ENCODE results near the gene TRIP6.
"Not testable (repeated sequence)": the region's sequence is repeated elsewhere in the genome, so short reads cannot be mapped to it uniquely, and the experiment has no call there.

TRIP6 gene

DNA sequence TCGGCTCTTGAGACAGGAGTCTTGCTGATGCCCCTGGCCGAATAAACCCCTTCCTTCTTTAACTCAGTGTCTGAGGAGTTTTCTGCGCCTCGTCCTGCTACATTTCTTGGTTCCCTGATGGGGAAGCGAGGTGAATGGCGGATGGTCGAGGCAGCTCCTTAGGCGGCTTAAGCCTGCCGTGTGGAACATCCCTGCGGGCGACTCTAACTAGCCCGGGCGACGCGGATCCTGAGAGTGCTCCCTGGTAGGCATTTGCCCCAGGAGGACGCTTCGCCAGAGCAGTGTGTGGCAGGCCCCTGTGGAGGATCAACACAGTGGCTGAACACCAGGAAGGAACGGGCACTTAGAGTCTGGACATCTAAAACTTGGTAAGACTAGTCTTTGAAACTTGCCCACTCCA lies 27.8 kb upstream of the TRIP6 start:
- no peak for DNase-seq (ENCODE audit: low read depth)

DNA sequence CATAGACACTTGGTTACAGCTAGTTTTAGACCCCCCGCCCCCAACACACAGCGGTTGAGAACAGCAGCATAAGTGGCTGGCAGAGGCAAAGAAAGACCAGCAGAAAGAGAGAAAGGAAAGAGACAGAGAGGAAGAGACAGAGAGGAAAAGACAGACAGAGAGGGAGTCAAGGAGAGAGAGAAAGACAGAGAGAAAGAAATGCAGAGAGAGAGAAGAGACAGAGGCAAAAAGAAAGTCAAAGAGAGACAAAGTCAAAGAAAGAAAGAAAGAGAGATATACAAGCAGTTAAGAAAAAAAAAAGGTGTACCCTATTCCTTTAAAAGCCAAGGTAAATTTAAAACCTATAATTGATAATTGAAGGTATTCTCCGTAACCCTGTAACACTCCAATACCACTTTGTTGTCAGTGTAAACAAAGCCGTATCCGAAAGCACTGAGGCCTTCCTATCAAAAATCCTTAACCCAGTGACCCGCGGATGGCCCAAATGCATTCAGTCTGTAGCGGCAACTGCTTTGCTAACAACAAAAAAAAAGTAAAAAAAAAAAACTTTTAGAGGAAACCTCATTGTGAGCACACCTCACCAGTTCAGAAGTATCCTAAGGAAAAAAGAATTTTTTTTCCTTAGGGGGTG lies 26.6 kb upstream of the TRIP6 start:
- DNase-seq (ENCODE audit: low read depth) = no peak

DNA sequence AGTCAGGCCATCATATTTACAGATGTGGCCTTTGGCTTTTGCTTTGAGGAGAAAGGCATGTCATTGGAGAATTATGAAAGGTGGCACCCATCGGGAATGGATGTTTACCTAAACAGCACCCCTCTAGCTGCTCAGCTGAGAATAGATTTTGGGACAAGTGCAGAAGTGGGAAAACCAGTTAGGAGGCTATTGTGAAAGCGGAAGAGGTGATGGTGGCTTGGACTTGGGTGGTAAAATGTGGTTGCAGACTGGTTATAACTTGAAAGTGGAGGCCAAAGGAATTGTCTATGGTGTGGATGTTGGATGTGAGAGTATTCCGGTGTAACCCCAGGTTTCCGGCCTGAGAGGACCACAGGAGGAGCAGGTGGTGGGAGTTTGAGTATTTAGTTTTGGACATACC lies 19.8 kb upstream of the TRIP6 start:
- no peak for DNase-seq (ENCODE audit: low read depth)

DNA sequence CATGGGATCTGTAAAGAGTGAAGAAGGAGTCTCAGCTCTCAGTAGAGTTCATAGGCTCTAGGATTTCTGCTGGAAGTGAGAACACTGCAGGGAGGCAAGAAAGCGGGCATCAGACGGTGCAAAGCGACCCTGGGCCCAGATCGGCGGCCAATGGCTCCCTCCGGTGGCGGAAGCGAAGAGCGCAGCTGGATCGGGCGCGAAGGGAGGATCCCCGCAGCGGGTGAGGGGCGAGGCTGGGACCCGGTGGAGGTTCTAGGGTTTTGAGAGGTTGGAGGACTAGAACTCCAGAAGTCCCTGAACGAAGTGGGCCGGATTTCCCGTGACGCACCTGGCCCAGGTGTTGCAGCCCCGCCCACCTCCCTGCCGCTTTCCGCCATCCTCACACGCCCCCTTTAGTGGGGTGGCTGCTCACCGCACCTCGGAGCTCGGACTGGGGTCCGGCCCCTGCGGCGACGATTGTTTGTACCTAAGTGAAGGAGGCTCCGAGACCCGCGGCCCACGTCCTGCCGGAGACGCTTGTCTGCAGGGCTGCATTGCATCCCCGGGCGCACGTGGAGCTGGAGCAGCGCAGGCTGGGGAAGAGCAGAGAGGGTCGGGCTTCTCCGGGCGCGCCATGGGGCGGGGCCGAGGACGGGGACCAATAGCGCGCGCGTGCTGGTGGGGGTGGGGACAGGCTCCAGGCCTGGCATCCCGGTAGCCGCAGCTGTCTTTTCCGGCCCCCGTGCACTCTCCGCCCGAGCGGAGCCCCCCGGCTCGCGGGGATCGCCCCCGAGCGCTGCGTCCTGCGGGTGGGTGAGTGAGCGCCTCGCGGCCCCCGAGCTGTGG lies 14.9 kb upstream of the TRIP6 start, which contains the start of gene SLC12A9:
TSS of gene SLC12A9 (plus strand) at position 666 of the 825 bp plus-strand sequence. CDS start 1,485 bp downstream, outside the sequence.
- no peak for DNase-seq (ENCODE audit: low read depth)

DNA sequence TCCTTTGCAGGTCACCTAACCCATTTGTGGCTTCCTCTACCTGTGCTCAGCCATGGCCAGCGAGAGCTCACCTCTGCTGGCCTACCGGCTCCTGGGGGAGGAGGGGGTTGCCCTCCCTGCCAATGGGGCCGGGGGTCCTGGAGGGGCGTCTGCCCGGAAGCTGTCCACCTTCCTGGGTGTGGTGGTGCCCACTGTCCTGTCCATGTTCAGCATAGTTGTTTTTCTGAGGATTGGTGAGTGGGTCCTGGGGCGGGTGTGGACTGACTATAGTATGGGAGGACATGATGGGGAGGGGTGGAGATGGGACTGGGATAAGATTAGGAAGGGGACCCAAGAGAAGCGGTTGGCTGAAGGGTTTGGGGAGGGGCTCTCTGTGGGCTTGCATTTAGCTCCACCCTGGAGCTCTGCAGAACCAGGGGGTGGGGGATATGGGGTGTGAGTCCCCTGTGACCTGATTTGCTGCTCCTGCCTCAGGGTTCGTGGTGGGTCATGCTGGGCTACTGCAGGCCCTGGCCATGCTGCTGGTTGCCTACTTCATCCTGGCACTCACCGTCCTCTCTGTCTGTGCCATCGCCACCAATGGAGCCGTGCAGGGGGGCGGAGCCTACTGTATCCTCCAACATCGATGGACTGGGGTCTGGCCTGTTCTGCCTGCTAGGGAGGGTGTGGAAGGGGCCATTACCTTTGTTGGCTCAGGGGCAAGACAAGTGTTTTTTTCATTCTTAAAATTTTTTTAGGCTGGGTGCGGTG lies 12.9 kb upstream of the TRIP6 start:
- no peak for DNase-seq (ENCODE audit: low read depth)

DNA sequence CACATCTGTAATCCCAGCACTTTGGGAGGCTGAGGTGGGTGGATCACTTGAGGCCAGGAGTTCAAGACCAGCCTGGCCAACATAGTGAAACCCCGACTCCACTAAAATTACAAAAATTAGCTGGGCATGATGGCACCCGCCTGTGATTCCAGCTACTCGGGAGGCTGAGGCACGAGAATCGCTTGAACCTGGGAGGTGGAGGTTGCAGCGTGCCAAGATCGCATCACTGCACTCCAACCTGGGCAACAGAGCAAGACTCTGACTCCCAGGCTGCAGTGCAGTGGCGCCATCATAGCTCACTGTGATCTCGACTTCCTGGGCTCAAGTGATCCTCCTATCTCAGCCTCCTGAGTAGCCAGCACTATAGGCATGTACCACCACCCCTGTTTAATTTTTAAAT lies 12.3 kb upstream of the TRIP6 start:
- not testable (repeated sequence) for DNase-seq (ENCODE audit: low read depth)

DNA sequence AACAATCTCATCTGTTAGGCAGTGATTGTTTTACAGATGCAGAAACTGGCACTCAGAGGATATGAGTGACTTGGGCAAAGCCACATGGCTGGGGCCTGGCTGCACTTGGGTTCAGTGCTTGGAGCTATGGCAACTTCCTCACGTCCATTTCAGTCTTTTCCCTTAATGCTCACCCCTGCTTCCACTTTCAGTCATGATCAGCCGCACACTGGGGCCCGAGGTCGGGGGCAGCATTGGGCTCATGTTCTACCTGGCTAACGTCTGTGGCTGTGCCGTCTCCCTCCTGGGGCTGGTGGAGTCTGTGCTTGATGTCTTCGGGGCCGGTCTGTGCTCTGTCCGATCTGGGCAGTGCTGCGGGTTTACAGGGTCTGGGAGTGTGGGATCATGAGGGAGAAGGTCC lies 11.7 kb upstream of the TRIP6 start:
- DNase-seq (ENCODE audit: low read depth) = no peak

DNA sequence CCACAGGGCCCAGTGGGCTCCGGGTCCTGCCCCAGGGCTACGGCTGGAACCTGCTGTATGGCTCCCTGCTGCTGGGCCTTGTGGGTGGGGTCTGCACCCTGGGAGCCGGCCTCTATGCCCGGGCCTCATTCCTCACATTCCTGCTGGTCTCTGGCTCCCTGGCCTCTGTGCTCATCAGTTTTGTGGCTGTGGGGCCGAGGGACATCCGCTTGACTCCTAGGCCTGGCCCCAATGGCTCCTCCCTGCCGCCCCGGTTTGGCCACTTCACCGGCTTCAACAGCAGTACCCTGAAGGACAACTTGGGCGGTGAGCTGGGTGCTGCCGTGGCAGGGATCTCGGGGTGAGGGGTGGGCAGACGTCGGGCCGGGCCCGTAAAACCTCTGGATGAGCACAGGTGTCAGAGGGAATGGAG lies 10.3 kb upstream of the TRIP6 start:
- DNase-seq (ENCODE audit: low read depth) = no peak

DNA sequence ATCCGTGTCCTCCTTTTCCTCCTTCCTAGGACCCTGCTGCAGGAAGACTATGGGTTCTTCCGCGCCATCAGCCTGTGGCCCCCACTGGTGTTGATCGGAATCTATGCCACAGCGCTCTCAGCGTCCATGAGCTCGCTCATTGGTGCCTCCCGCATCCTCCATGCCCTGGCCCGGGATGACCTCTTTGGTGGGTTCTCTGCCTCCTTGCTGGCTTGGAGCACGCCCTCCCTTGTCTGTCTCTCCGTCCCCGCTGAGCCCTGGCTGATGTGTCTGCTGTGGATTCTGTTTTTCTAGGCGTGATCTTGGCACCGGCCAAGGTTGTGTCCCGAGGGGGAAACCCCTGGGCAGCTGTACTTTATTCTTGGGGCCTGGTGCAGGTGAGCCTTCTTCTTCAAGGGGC lies 7.3 kb upstream of the TRIP6 start:
- no peak for DNase-seq (ENCODE audit: low read depth)

DNA sequence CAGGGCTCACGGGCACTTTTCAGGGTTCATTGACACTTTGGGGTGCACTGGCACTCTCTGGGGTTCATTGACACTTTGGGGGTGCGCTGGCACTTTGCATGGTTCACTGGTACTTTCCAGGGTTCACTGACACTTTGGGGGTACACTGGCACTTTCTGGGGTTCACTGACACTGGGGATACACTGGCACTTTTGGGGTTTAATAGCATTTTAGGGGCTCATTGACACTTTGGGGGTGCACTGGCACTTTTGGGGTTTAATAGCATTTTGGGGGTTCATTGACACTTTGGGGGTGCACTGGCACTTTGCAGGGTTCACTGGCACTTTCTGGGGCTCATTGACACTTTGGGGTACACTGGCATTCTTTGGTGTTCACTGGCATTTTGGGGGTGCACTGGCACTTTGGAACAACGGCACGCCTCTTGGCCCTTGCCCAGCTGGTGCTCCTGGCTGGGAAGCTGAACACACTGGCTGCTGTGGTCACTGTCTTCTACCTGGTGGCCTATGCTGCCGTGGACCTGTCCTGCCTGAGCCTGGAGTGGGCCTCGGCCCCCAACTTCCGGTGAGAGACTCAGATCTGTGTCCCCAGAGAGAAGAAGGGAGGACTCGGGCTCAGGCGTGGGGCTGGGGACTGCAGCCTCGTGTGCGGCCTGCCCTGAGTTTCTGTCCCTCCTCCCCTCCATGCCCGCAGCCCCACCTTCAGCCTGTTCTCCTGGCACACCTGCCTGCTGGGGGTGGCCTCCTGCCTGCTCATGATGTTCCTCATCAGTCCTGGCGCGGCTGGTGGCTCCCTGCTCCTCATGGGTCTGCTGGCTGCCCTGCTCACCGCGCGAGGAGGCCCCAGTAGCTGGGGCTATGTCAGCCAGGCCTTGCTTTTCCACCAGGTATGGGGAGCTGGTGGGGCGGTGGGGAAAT lies 6.2 kb upstream of the TRIP6 start:
- DNase-seq (ENCODE audit: low read depth) = no peak

DNA sequence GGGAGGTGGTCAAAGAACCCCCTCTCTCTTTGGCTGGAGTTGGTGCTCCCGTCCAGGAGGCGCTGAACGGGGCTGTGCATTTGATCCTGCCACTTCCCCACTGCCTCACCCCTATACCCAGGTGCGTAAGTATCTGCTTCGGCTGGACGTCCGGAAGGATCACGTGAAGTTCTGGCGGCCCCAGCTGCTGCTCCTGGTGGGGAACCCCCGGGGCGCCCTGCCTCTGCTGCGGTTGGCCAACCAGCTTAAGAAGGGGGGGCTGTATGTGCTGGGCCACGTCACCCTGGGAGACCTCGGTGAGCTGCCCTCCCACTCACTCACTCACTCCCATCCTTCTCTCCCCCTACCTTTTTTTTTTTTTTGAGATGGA lies 5.6 kb upstream of the TRIP6 start:
- DNase-seq (ENCODE audit: low read depth) = no peak

DNA sequence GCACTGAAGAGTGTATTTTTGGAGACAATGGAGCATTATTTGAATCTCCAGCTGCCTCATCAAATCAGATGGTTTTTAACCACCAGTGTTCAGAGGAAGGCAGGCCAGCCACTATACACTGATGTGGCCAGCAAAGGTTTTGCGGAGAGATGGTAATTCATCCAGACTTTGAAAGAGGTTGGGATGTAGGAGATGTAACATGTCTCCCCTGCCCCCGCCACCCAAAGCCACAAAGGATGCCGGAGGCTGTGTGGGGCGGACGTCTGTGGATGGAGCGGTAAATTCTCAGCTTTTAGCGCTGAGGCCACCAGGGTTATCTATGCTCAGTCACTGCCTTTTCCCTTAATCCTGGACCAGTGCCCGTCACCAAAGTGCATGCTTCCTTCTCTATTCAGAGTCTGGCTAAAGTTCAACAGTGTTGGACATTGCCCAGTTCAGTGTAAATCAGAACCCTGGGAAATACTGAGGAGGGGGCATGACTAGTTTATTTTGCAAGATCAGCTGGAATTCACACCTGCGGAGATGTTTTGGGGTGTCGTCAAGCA lies 3.7 kb upstream of the TRIP6 start:
- DNase-seq (ENCODE audit: low read depth) = no peak

DNA sequence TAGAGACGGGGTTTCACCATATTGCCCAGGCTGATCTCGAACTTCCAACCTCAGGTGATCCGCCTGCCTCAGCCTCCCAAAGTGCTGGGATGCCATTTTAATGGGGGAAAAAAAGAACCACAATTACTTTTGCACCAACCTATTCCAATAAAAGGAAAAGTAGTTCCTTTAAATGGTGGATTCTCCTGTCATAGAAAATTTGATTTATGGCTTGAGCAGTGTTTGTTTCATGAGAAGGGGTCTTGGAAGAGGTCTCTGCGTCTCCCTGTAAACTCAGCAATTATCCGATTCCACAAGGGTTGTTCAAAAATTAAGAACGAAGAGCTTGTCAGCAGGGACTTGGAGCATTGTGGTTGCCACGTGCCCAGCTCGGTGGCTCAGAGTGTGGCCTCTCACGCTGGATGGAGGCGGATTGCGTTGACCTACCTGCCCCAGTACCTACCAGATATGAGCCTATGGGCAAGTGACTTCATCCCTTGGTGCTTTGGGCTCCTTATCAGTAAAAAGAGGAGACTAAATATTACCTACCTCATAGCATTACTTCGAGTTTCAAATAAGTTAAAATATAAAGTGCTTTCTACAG lies 2.8 kb upstream of the TRIP6 start:
- DNase-seq (ENCODE audit: low read depth) = no peak

DNA sequence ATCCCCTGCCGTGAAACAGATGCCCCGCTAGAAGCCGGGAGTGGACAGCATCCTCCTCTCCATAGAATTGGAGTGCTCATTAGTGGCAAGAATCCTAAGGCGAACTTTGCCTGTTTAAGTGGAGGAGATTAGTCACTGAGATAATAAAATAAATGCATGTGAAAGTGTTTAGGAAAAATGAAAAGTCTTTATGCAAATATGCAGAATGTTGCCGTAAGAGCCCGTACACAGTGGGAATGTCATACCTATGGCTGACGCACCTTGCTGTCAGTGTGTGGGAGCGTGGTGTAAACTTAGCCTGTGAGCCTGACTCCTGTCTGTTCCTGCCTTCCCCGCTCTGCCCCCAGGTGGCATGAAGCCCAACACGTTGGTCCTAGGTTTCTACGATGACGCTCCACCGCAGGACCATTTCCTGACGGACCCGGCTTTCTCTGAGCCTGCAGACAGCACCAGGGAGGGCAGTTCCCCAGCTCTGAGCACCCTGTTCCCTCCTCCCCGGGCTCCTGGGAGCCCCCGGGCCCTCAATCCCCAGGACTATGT lies 1.7 kb upstream of the TRIP6 start:
- no peak for DNase-seq (ENCODE audit: low read depth)

DNA sequence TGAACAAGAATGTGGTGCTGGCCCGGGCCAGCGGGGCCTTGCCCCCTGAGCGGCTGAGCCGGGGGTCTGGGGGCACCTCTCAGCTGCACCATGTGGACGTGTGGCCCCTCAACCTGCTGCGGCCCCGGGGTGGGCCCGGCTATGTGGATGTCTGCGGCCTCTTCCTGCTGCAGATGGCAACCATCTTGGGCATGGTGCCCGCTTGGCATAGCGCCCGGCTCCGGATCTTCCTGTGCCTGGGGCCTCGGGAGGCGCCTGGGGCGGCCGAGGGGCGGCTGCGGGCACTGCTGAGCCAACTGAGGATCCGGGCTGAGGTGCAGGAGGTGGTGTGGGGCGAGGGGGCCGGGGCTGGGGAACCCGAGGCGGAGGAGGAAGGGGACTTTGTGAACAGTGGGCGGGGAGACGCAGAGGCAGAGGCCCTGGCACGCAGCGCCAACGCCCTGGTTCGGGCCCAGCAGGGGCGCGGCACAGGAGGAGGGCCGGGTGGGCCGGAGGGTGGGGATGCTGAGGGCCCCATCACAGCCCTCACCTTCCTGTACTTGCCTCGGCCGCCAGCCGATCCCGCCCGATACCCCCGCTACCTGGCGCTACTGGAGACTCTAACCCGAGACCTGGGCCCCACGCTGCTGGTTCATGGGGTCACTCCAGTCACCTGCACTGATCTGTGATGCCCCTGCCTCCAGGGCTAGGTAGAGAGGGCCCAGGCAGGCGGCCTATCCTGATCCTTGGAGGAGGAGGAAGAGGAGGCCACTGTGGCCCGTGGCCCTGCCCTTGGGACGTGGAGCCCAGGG lies 1.1 kb upstream of the TRIP6 start:
- no peak for DNase-seq (ENCODE audit: low read depth)

DNA sequence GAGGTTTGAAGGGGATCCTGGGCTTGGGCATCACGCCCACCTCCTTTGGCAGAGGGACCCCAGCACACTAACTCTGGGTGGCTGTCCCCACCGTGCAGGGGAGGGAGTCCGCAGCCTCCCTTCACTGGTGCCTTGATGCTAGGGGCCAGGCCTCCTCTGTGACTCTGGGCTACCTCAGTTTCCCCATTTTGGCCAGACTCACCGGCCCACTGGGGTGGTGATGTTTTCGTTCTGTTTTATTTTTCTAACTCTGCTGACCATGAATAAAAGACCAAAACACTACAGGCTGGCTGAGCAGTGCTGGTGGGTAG lies 503 bp upstream of the TRIP6 start:
- DNase-seq (ENCODE audit: low read depth) = no peak

DNA sequence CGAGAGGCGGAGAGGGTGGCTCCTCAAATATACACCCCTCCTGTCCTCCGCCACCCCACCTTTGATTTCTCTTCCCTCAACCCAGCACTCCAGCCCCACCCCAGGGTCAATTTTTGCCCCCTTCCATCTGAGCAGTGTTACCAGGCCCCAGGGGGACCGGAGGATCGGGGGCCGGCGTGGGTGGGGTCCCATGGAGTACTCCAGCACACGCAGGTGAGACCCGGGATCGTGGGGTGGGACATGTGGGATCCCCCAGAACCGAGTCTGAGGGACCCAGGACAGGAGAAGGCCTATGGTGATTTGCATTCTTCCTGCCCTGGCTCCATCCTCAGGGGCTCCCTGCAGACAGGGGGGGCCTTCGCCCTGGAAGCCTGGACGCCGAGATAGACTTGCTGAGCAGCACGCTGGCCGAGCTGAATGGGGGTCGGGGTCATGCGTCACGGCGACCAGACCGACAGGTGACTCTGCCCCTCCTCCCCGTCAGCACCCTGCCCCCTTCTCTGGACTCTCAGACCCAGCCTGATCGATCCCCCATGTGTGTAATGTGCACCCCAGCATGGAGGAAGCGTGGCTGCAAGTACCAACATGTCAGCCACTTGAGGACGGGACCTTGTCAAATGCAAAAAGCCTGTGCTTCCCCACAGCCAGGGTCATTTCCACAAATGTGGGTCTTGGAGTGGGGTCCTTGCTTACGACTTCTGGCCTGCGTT lies 744 bp downstream of the TRIP6 start:
- no peak for DNase-seq (ENCODE audit: low read depth)

DNA sequence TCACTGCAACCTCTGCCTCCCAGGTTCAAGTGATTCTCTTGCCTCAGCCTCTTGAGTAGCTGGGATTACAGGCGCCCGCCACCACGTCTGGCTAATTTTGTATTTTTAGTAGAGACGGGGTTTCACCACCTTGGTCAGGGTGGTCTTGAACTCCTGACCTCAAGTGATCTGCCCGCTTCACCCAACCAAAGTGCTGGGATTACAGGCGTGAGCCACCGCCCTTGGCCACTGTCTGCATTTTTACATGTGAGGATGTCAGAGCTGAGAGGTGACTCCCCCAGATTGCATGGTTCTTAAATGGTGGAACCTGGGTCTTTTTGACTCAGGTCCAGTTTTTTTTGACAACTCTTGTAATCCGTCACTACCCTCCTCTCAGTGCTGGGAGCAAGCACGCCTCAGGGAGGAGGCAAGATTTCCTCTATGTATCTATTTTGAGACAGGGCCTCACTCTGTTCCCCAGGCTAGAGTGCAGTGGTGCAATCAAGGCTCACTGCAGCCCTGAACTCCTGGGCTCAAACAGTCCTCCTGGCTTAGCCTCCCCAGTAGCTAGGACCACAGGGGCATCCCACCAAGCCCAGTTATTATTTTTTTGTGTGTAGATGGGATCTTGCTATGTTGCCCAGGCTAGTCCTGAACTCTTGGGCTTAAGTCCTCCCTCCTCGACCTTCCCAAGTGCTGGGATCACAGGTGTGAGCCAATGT lies 6.6 kb downstream of the TRIP6 start:
- no peak for DNase-seq (ENCODE audit: low read depth)

DNA sequence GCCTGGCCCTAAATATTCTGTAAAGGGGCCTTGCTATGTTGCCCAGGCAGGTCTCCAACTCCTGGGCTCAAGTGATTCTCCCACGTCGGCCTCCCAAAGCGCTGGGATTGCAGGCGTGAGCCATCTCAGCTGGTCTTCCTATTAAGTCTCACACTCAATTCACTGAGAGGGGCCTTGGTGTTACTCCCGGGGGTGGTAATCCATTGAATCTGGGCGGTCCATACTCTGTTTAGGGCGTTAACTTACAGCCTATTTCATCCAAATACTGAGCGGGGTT lies 7.1 kb downstream of the TRIP6 start:
- no peak for DNase-seq (ENCODE audit: low read depth)
